ENCODE results near the gene CLBA1.

DNA sequence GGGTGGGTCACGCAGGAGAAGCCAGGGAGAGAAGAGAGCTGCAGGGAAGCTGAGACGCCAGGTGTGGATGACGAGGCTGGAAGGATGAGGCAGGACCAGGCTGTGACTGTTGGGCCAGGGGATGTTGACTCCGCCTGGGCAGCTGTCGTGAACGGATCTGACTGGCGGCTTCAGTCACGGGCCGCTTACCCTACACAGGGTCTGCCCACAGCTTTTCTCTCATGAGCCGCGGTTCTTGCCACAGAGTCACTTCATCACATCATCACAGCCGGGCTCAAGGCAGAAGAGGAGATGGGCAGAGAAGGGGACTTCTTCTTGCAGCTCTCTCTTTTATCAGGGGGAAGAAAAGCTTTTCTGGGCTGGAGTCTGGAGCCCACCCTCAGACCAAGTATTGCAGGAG is 7.7 kb downstream of the CLBA1 start:
- TF ChIP-seq, protein P1, sequence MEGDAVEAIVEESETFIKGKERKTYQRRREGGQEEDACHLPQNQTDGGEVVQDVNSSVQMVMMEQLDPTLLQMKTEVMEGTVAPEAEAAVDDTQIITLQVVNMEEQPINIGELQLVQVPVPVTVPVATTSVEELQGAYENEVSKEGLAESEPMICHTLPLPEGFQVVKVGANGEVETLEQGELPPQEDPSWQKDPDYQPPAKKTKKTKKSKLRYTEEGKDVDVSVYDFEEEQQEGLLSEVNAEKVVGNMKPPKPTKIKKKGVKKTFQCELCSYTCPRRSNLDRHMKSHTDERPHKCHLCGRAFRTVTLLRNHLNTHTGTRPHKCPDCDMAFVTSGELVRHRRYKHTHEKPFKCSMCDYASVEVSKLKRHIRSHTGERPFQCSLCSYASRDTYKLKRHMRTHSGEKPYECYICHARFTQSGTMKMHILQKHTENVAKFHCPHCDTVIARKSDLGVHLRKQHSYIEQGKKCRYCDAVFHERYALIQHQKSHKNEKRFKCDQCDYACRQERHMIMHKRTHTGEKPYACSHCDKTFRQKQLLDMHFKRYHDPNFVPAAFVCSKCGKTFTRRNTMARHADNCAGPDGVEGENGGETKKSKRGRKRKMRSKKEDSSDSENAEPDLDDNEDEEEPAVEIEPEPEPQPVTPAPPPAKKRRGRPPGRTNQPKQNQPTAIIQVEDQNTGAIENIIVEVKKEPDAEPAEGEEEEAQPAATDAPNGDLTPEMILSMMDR (IDR thresholded peaks at IDR 0.05; ENCODE audit: low read depth, low read length, poor library complexity, severe bottlenecking), result no peak
- no peak for TF ChIP-seq EZH2phosphoT487 (IDR thresholded peaks at IDR 0.05; ENCODE audit: borderline replicate concordance, low read length)

Data from DOHH2 (cell line).